IPS-20b (cell line): ENCODE data around the gene STK10.

Source experiments
- H3K27ac ChIP-seq: one replicate; pipeline ENCODE4 v1.5.1; 2013; ENCODE audit warnings: low read length
- H3K27me3 ChIP-seq: 2 replicates; pipeline ENCODE4 v1.6.1; 2013; ENCODE audit warnings: mild to moderate bottlenecking, low read length, inconsistent platforms; ENCODE audit not compliant: insufficient read depth
- H3K36me3 ChIP-seq: 2 replicates; pipeline ENCODE4 v1.6.1; 2013; ENCODE audit warnings: low read depth, mild to moderate bottlenecking, inconsistent platforms, low read length, moderate library complexity; ENCODE audit not compliant: insufficient read depth
- H3K4me1 ChIP-seq: 2 replicates; pipeline ENCODE4 v1.6.1; 2013; ENCODE audit warnings: mild to moderate bottlenecking, control low read depth, inconsistent platforms, low read length, moderate library complexity; ENCODE audit not compliant: insufficient read depth
- H3K4me3 ChIP-seq: 2 replicates; pipeline ENCODE4 v1.5.1; 2013; ENCODE audit warnings: mild to moderate bottlenecking, low read length, inconsistent platforms
- H3K9ac ChIP-seq: 2 replicates; pipeline ENCODE4 v1.6.1; 2013; ENCODE audit warnings: low read depth, mild to moderate bottlenecking, inconsistent platforms, low read length, moderate library complexity
- H3K9me3 ChIP-seq: 2 replicates; pipeline ENCODE4 v1.6.1; 2013; ENCODE audit warnings: mild to moderate bottlenecking, low read depth, low read length, inconsistent platforms; ENCODE audit not compliant: insufficient read depth

The STK10 gene

GRCh38 chr5:172187118-172188032 lies 649 bp downstream of the STK10 start:
- Histone ChIP-seq H3K36me3 (no peaks in the 10 kb centered on the region), H3K27me3 (peaks cover 20% of the 10 kb centered on the region; the same call in 1 of the 2 replicates), H3K9me3 (no peaks in the 10 kb centered on the region), H3K4me1 (peaks cover 8% of the 10 kb centered on the region; the same call in 1 of the 2 replicates), H3K4me3 (peak overlapping the region; percentile 81), H3K27ac (no peak overlapping the region), H3K9ac (peak overlapping the region; percentile 66; the same call in 1 of the 2 replicates)

- Histone ChIP-seq H3K27ac (no peak overlapping the region), H3K27me3 (peaks cover 20% of the 10 kb centered on the region; the same call in 1 of the 2 replicates), H3K9ac (no peak overlapping the region), H3K9me3 (no peaks in the 10 kb centered on the region), H3K36me3 (no peaks in the 10 kb centered on the region), H3K4me1 (peaks cover 8% of the 10 kb centered on the region; the same call in 1 of the 2 replicates), H3K4me3 (peak overlapping the region; percentile 81)
Measured at GRCh38 chr5:172186114-172186695, 1.8 kb downstream of the STK10 start.

GRCh38 chr5:172185096-172185461 lies 2.9 kb downstream of the STK10 start:
- H3K27ac ChIP-seq: no peak overlapping the region
- H3K9ac ChIP-seq: no peak overlapping the region
- H3K36me3 ChIP-seq: no peaks in the 10 kb centered on the region

GRCh38 chr5:172183881-172184280 lies 4.1 kb downstream of the STK10 start:
- Histone ChIP-seq H3K27ac (no peak overlapping the region), H3K27me3 (peaks cover 8% of the 10 kb centered on the region; the same call in 1 of the 2 replicates), H3K4me3 (no peak overlapping the region), H3K36me3 (no peaks in the 10 kb centered on the region), H3K9ac (no peak overlapping the region), H3K4me1 (peaks cover 14% of the 10 kb centered on the region), H3K9me3 (no peaks in the 10 kb centered on the region)

More at GRCh38 chr5:172185096-172185461, 2.9 kb downstream of the STK10 start:
- Histone ChIP-seq H3K4me1 (peaks cover 8% of the 10 kb centered on the region; the same call in 1 of the 2 replicates), H3K4me3 (no peak overlapping the region), H3K27me3 (peaks cover 17% of the 10 kb centered on the region; the same call in 1 of the 2 replicates), H3K9me3 (no peaks in the 10 kb centered on the region)

GRCh38 chr5:172182291-172182690 lies 5.7 kb downstream of the STK10 start:
- peaks cover 8% of the 10 kb centered on the region; the same call in 1 of the 2 replicates for H3K27me3 ChIP-seq
- peaks cover 18% of the 10 kb centered on the region for H3K4me1 ChIP-seq
- H3K36me3 ChIP-seq: no peaks in the 10 kb centered on the region
- H3K9ac ChIP-seq: no peak overlapping the region
- H3K27ac ChIP-seq: no peak overlapping the region
- H3K4me3 ChIP-seq: no peak overlapping the region
- H3K9me3 ChIP-seq: no peaks in the 10 kb centered on the region

GRCh38 chr5:172180936-172181335 lies 7.1 kb downstream of the STK10 start:
- H3K36me3 ChIP-seq: no peaks in the 10 kb centered on the region
- peaks cover 15% of the 10 kb centered on the region for H3K4me1 ChIP-seq
- H3K4me3 ChIP-seq: no peak overlapping the region
- no peaks in the 10 kb centered on the region for H3K27me3 ChIP-seq
- H3K9ac ChIP-seq: no peak overlapping the region
- no peaks in the 10 kb centered on the region for H3K9me3 ChIP-seq
- H3K27ac ChIP-seq: no peak overlapping the region

GRCh38 chr5:172178991-172179989 lies 8.7 kb downstream of the STK10 start:
- 0 out of 2 replicates have a peak overlapping the region, but pooled peaks have one; percentile 34 for H3K9ac ChIP-seq
- H3K27ac ChIP-seq: no peak overlapping the region
- no peaks in the 10 kb centered on the region for H3K27me3 ChIP-seq
- H3K4me3 ChIP-seq: no peak overlapping the region
- H3K9me3 ChIP-seq: no peaks in the 10 kb centered on the region
- H3K4me1 ChIP-seq: peaks cover 12% of the 10 kb centered on the region
- H3K36me3 ChIP-seq: no peaks in the 10 kb centered on the region

GRCh38 chr5:172178301-172178987 lies 9.6 kb downstream of the STK10 start:
- no peaks in the 10 kb centered on the region for H3K9me3 ChIP-seq
- peaks cover 12% of the 10 kb centered on the region for H3K4me1 ChIP-seq
- H3K9ac ChIP-seq: no peak overlapping the region
- no peak overlapping the region for H3K4me3 ChIP-seq
- H3K27me3 ChIP-seq: no peaks in the 10 kb centered on the region
- H3K27ac ChIP-seq: no peak overlapping the region
- H3K36me3 ChIP-seq: no peaks in the 10 kb centered on the region

- H3K9me3 ChIP-seq: no peaks in the 10 kb centered on the region
- H3K9ac ChIP-seq: no peak overlapping the region
- no peaks in the 10 kb centered on the region for H3K27me3 ChIP-seq
- H3K4me1 ChIP-seq: peaks cover 12% of the 10 kb centered on the region
- no peaks in the 10 kb centered on the region for H3K36me3 ChIP-seq
- no peak overlapping the region for H3K27ac ChIP-seq
- no peak overlapping the region for H3K4me3 ChIP-seq
Measured at GRCh38 chr5:172177176-172177575, 10.8 kb downstream of the STK10 start.

- H3K27me3 ChIP-seq: no peaks in the 10 kb centered on the region
- no peaks in the 10 kb centered on the region for H3K36me3 ChIP-seq
- no peak overlapping the region for H3K27ac ChIP-seq
- peaks cover 12% of the 10 kb centered on the region for H3K4me1 ChIP-seq
- H3K4me3 ChIP-seq: no peak overlapping the region
- no peaks in the 10 kb centered on the region for H3K9me3 ChIP-seq
- no peak overlapping the region for H3K9ac ChIP-seq
Measured at GRCh38 chr5:172175263-172175719, 12.7 kb downstream of the STK10 start.
